ENCODE measurements around the gene RAB8B.
A peak's percentile ranks its signal among the peaks of the same experiment; 100 is the strongest.
"Not testable (repeated sequence)": the region's sequence is repeated elsewhere in the genome, so short reads cannot be mapped to it uniquely, and the experiment has no call there.

Gene RAB8B

DNA sequence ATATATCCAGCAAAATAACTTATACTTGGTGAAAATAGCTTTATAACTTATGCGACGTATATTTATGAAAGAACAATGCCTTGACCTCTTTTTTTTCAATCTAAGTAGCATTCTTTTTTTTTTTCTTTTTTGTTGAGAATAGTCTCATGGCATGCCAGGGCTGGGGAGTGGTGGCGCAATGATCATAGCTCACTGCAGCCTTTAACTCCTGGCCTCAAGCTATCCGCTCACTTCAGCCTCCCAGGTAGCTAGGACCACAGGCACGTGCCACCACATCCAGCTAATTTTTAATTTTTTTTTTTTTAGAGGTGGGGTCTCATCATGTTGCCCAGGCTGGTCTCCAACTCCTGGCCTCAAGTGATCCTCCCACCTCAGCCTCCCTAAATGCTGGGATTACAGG lies 43.5 kb downstream of the RAB8B start:
- no peak for TF ChIP-seq CTCF (IDR thresholded peaks at IDR 0.05; ENCODE audit: extremely low read depth, missing control alignments)
- no peak for DNase-seq (ENCODE audit: low spot score)

GRCh38 chr15:63233667-63234423 lies 44.4 kb downstream of the RAB8B start:
- TF ChIP-seq CTCF (IDR thresholded peaks at IDR 0.05; ENCODE audit: extremely low read depth, missing control alignments): no peak
- no peak for DNase-seq (ENCODE audit: low spot score)

- DNase-seq (ENCODE audit: low spot score): no peak
- no peak for TF ChIP-seq CTCF (IDR thresholded peaks at IDR 0.05; ENCODE audit: extremely low read depth, missing control alignments)
Observed at GRCh38 chr15:63234451-63234870, 45.1 kb downstream of the RAB8B start.

GRCh38 chr15:63236272-63236671 lies 46.9 kb downstream of the RAB8B start:
- no peak for TF ChIP-seq CTCF (IDR thresholded peaks at IDR 0.05; ENCODE audit: extremely low read depth, missing control alignments)
- DNase-seq (ENCODE audit: low spot score): no peak

DNA sequence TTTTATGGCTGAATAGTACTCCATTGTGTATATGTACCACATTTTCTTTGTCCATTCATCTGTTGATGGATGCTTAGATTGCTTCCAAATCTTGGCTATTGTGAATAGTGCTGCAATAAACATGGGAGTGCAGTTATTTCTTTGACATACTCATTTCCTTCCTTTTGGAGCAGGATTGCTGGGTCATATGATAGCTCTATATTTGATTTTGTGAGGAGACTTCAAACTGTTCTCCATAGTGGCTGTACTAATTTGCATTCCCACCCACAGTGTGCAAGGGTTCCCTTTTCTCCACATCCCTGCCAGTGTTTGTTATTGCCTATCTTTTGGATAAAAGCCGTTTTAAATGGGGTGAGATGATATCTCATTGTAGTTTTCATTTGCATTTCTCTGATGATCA lies 47.7 kb downstream of the RAB8B start:
- DNase-seq (ENCODE audit: low spot score): not testable (repeated sequence)

GRCh38 chr15:63238171-63238570 lies 48.8 kb downstream of the RAB8B start:
- DNase-seq (ENCODE audit: low spot score): no peak
- no peak for TF ChIP-seq CTCF (IDR thresholded peaks at IDR 0.05; ENCODE audit: extremely low read depth, missing control alignments)

DNA sequence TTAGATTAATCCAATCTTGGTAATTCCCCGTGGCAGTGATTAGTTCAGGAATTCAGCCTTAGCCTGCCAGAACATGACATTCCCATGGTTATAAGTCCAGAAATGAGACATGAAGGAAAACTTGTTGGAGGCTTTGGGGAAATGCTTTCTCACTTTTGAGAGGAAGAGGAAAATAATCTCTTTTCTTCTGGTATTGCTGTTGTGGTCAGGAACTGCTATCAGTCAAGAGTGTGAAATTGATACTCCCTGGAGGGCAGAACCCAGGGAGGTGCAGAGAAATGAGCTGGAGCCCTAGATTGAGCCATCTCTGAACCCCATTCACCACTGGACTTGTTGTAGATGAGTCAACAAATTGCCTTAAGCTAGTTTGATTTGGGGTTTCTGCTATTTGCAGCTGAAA lies 49.4 kb downstream of the RAB8B start:
- DNase-seq (ENCODE audit: low spot score): peak; percentile 29
- no peak for TF ChIP-seq CTCF (IDR thresholded peaks at IDR 0.05; ENCODE audit: extremely low read depth, missing control alignments)

- no peak for TF ChIP-seq CTCF (IDR thresholded peaks at IDR 0.05; ENCODE audit: extremely low read depth, missing control alignments)
- DNase-seq (ENCODE audit: low spot score): no peak
Observed at GRCh38 chr15:63240109-63240508, 50.7 kb downstream of the RAB8B start.
